DOHH2 (cell line): ENCODE measurements around the gene TRAPPC2L.

ENCODE experiments used
- H3F3A ChIP-seq: fragments of 200-600 bp; sonication (generic), shearing (Covaris generic); 2 replicates; pipeline ENCODE4 v1.6.0; 2016; ENCODE audit warnings: antibody characterized with exemption, mild to moderate bottlenecking; ENCODE audit not compliant: control insufficient read depth, insufficient read depth
- H3K27ac ChIP-seq: fragments of 200-600 bp; sonication (generic); 2 replicates; pipeline ENCODE4 v1.5.1; 2014; ENCODE audit warnings: low read depth, mild to moderate bottlenecking, low read length, moderate library complexity
- H3K27me3 ChIP-seq: fragments of 200-600 bp; sonication (generic); 2 replicates; pipeline ENCODE4 v1.6.1; 2014; ENCODE audit warnings: mild to moderate bottlenecking, low read length, mixed read lengths; ENCODE audit not compliant: control insufficient read depth
- H3K36me3 ChIP-seq: fragments of 200-600 bp; sonication (generic); 2 replicates; pipeline ENCODE4 v1.6.1; 2014; ENCODE audit warnings: mild to moderate bottlenecking, low read length, moderate library complexity, mixed read lengths; ENCODE audit not compliant: control insufficient read depth
- H3K4me1 ChIP-seq: fragments of 200-600 bp; sonication (generic); 2 replicates; pipeline ENCODE4 v1.6.1; 2014; ENCODE audit warnings: mild to moderate bottlenecking, low read length, mixed read lengths; ENCODE audit not compliant: control insufficient read depth
- H3K4me2 ChIP-seq: fragments of 200-600 bp; sonication (generic); 2 replicates; pipeline ENCODE4 v1.6.0; 2014; ENCODE audit warnings: mild to moderate bottlenecking, low read length, moderate library complexity
- H3K4me3 ChIP-seq: fragments of 200-600 bp; sonication (generic); 2 replicates; pipeline ENCODE4 v1.5.1; 2014; ENCODE audit warnings: mild to moderate bottlenecking, low read length, mixed read lengths
- H3K79me2 ChIP-seq: fragments of 200-600 bp; sonication (generic); 2 replicates; pipeline ENCODE4 v1.6.1; 2014; ENCODE audit warnings: mild to moderate bottlenecking, low read length, mixed read lengths; ENCODE audit not compliant: control insufficient read depth
- H3K9me2 ChIP-seq: fragments of 200-600 bp; sonication (generic); replicated peaks from 2 replicates; pipeline ENCODE4 v1.6.1; 2014; ENCODE audit warnings: mild to moderate bottlenecking, low read length, mixed read lengths; ENCODE audit not compliant: control insufficient read depth
- H3K9me3 ChIP-seq: fragments of 200-600 bp; sonication (generic); 2 replicates; pipeline ENCODE4 v1.6.1; 2014; ENCODE audit warnings: antibody characterized with exemption, low read length, mixed read lengths; ENCODE audit not compliant: control insufficient read depth, insufficient read depth
- H4K20me1 ChIP-seq: fragments of 200-600 bp; sonication (generic); 2 replicates; pipeline ENCODE4 v1.6.0; 2014; ENCODE audit warnings: low read depth, mild to moderate bottlenecking, antibody characterized with exemption, low read length, moderate library complexity; ENCODE audit not compliant: control insufficient read depth, insufficient read depth
- EZH2phosphoT487 ChIP-seq: fragments of 200-600 bp; sonication (generic); IDR thresholded peaks from 2 replicates; pipeline ENCODE4 v1.6.1; 2017; ENCODE audit warnings: borderline replicate concordance, mild to moderate bottlenecking, antibody characterized with exemption, low read length, moderate library complexity, mixed read lengths
- TF ChIP-seq, protein P1 (sequence below): fragments of 200-600 bp; sonication (generic); IDR thresholded peaks from one replicate; pipeline ENCODE4 v1.5.1; 2014; ENCODE audit warnings: antibody characterized with exemption, mild to moderate bottlenecking, low read depth, low read length; ENCODE audit not compliant: poor library complexity, severe bottlenecking

TRAPPC2L gene

GRCh38 chr16:88812513-88813268, 44.2 kb upstream of the TRAPPC2L start:
- peak overlapping the region; percentile 87; the same call in 1 of the 2 replicates for H3K4me3 ChIP-seq
- peaks cover 28% of the 10 kb centered on the region for H3K4me1 ChIP-seq
- peaks cover 10% of the 10 kb centered on the region for H3F3A ChIP-seq
- H3K9me2 ChIP-seq = no peaks in the 10 kb centered on the region
- peak overlapping the region; percentile 95; the same call in 1 of the 2 replicates for H3K4me2 ChIP-seq
- H3K9me3 ChIP-seq = peaks cover 7% of the 10 kb centered on the region; the same call in 1 of the 2 replicates
- no peak overlapping the region for H3K27ac ChIP-seq
- no peaks in the 10 kb centered on the region for H3K27me3 ChIP-seq
- peaks cover 28% of the 10 kb centered on the region for H3K79me2 ChIP-seq
- no peaks in the 10 kb centered on the region for H4K20me1 ChIP-seq
- peaks cover 36% of the 10 kb centered on the region for H3K36me3 ChIP-seq
- TF ChIP-seq, protein P1, sequence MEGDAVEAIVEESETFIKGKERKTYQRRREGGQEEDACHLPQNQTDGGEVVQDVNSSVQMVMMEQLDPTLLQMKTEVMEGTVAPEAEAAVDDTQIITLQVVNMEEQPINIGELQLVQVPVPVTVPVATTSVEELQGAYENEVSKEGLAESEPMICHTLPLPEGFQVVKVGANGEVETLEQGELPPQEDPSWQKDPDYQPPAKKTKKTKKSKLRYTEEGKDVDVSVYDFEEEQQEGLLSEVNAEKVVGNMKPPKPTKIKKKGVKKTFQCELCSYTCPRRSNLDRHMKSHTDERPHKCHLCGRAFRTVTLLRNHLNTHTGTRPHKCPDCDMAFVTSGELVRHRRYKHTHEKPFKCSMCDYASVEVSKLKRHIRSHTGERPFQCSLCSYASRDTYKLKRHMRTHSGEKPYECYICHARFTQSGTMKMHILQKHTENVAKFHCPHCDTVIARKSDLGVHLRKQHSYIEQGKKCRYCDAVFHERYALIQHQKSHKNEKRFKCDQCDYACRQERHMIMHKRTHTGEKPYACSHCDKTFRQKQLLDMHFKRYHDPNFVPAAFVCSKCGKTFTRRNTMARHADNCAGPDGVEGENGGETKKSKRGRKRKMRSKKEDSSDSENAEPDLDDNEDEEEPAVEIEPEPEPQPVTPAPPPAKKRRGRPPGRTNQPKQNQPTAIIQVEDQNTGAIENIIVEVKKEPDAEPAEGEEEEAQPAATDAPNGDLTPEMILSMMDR = no peak
- TF ChIP-seq EZH2phosphoT487 = no peak

DNA sequence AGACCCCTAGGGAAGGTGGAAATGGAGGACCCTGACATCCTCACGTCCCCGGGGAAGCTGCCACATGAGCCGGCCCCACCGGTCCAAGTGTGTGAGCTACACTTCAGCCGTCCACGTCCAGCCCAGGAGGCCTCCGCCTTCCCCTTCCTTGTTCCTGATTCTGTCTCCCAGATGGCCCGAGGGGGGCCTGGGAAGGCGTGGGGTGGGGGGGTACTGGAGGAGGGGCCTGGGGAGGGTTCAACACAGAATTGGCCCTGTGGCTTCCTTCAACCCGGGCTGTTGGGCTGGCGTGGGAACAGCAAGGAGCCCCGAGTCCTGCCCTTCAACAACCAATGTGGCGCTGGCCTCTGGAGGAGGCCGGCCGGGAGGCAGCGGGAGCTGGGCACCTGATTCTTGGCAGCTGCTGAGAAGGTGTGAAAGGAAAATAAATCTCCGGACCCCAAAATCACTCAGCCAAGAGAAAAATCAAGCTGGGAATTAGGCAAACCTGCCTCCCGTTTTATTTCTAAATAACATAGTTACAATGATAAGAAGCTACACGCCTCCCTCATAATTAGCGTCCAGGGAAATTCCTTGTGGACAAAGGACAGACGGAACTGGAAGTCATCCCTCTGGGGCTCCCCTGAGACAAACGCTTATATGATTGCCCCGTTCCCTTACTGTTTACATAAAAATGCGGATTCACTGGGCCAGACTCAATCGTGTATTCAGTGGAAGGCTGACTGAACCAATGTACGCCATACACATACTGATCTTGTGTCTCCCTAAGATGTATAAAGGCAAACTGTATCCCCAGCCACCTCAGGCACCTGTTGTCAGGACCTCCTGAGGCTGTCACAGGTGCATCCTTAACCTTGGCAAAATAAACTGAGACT, 43.4 kb upstream of the TRAPPC2L start:
- Histone ChIP-seq H4K20me1 (no peaks in the 10 kb centered on the region), H3K27me3 (no peaks in the 10 kb centered on the region), H3K79me2 (peaks cover 24% of the 10 kb centered on the region), H3K4me3 (no peak overlapping the region), H3K9me2 (no peaks in the 10 kb centered on the region), H3K4me1 (peaks cover 28% of the 10 kb centered on the region), H3F3A (peaks cover 10% of the 10 kb centered on the region), H3K36me3 (peaks cover 28% of the 10 kb centered on the region), H3K4me2 (no peak overlapping the region), H3K9me3 (peaks cover 7% of the 10 kb centered on the region; the same call in 1 of the 2 replicates), H3K27ac (no peak overlapping the region)
- TF ChIP-seq, protein P1 = no peak
- no peak for TF ChIP-seq EZH2phosphoT487

DNA sequence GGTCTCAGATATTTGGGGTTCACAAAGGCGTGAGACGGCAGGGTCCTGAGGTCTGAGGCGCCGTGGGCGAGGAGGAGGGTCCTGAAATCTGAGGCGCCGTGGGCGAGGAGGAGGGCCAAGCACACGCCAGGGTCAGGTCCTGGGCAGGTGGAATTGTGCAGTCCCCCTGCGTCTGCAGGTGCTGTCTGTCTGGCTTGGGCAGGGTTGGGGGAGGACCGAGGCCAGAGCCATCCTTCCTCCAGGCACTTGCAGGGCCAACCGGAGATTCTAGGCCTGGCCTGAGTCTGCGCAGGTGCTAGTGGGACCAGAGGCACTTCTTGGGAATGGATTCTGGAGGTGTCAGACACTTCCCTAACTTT, 42.8 kb upstream of the TRAPPC2L start:
- peaks cover 26% of the 10 kb centered on the region for H3K4me1 ChIP-seq

More for the DNA sequence above, 42.8 kb upstream of the TRAPPC2L start:
- no peak overlapping the region for H3K27ac ChIP-seq
- no peaks in the 10 kb centered on the region for H3K27me3 ChIP-seq
- peaks cover 6% of the 10 kb centered on the region for H3F3A ChIP-seq
- peaks cover 24% of the 10 kb centered on the region for H3K79me2 ChIP-seq
- H3K36me3 ChIP-seq = peaks cover 24% of the 10 kb centered on the region
- H3K4me3 ChIP-seq = no peak overlapping the region
- no peaks in the 10 kb centered on the region for H4K20me1 ChIP-seq
- H3K9me3 ChIP-seq = peaks cover 7% of the 10 kb centered on the region; the same call in 1 of the 2 replicates
- TF ChIP-seq EZH2phosphoT487 = no peak
- TF ChIP-seq, protein P1 = no peak
- H3K9me2 ChIP-seq = no peaks in the 10 kb centered on the region
- H3K4me2 ChIP-seq = no peak overlapping the region
